ENCODE measurements around the gene TSHZ2. TPM values are rescaled to one million over a fixed set of nuclear protein-coding genes. Genes with fewer than 3 reads are reported as not detected.

Gene TSHZ2
- total RNA-seq, 1 experiment from 2014 or later = 0.20 TPM

- peaks cover 16% of the 10 kb centered on the region for H3K9me3 Mint-ChIP-seq
- no peak overlapping the region for H3K4me3 Mint-ChIP-seq
- ChIA-PET CTCF (interaction anchor here (0.5 kb wide), 1 partner anchor 489 kb away, joined by 3 read pairs; no protein-coding TSS in a partner anchor), POLR2A (no interaction called here)
- H3K27ac Mint-ChIP-seq = no peak overlapping the region
- DNase-seq (ENCODE audit: low spot score) (no peak), ATAC-seq (no peak)
- H3K36me3 Mint-ChIP-seq = no peaks in the 10 kb centered on the region
- peaks cover 7% of the 10 kb centered on the region; the same call in 1 of the 2 replicates for H3K4me1 Mint-ChIP-seq
- H3K27me3 Mint-ChIP-seq (ENCODE audit: low read depth) = no peaks in the 10 kb centered on the region
- TF ChIP-seq, protein P1, sequence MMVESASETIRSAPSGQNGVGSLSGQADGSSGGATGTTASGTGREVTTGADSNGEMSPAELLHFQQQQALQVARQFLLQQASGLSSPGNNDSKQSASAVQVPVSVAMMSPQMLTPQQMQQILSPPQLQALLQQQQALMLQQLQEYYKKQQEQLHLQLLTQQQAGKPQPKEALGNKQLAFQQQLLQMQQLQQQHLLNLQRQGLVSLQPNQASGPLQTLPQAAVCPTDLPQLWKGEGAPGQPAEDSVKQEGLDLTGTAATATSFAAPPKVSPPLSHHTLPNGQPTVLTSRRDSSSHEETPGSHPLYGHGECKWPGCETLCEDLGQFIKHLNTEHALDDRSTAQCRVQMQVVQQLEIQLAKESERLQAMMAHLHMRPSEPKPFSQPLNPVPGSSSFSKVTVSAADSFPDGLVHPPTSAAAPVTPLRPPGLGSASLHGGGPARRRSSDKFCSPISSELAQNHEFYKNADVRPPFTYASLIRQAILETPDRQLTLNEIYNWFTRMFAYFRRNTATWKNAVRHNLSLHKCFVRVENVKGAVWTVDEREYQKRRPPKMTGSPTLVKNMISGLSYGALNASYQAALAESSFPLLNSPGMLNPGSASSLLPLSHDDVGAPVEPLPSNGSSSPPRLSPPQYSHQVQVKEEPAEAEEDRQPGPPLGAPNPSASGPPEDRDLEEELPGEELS (CRISPR knock-in tag; IDR thresholded peaks at IDR 0.05) = no peak
- TF ChIP-seq TP53 (CRISPR knock-in tag; IDR thresholded peaks at IDR 0.05) (no peak), ZNF317 (CRISPR knock-in tag; IDR thresholded peaks at IDR 0.05; ENCODE audit: borderline replicate concordance, low read depth) (no peak), ATF1 (CRISPR knock-in tag; IDR thresholded peaks at IDR 0.05) (no peak), JUN (CRISPR knock-in tag; IDR thresholded peaks at IDR 0.05) (no peak), TEAD1 (CRISPR knock-in tag; IDR thresholded peaks at IDR 0.05) (no peak), ZNF671 (CRISPR knock-in tag; IDR thresholded peaks at IDR 0.05) (no peak), MXD4 (CRISPR knock-in tag; IDR thresholded peaks at IDR 0.05; ENCODE audit: borderline replicate concordance) (no peak), SP1 (CRISPR knock-in tag; conservative IDR thresholded peaks at IDR 0.05) (no peak), OVOL2 (CRISPR knock-in tag; IDR thresholded peaks at IDR 0.05; ENCODE audit: borderline replicate concordance) (no peak), MAX (CRISPR knock-in tag; IDR thresholded peaks at IDR 0.05) (no peak), CREM (CRISPR knock-in tag; IDR thresholded peaks at IDR 0.05) (no peak), STAT6 (CRISPR knock-in tag; conservative IDR thresholded peaks at IDR 0.05; ENCODE audit: low read depth) (no peak), TEAD4 (CRISPR knock-in tag; IDR thresholded peaks at IDR 0.05) (no peak)
- TF ChIP-seq, protein P2, sequence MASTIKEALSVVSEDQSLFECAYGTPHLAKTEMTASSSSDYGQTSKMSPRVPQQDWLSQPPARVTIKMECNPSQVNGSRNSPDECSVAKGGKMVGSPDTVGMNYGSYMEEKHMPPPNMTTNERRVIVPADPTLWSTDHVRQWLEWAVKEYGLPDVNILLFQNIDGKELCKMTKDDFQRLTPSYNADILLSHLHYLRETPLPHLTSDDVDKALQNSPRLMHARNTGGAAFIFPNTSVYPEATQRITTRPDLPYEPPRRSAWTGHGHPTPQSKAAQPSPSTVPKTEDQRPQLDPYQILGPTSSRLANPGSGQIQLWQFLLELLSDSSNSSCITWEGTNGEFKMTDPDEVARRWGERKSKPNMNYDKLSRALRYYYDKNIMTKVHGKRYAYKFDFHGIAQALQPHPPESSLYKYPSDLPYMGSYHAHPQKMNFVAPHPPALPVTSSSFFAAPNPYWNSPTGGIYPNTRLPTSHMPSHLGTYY (CRISPR knock-in tag; IDR thresholded peaks at IDR 0.05) = no peak
- TF ChIP-seq, protein P3, sequence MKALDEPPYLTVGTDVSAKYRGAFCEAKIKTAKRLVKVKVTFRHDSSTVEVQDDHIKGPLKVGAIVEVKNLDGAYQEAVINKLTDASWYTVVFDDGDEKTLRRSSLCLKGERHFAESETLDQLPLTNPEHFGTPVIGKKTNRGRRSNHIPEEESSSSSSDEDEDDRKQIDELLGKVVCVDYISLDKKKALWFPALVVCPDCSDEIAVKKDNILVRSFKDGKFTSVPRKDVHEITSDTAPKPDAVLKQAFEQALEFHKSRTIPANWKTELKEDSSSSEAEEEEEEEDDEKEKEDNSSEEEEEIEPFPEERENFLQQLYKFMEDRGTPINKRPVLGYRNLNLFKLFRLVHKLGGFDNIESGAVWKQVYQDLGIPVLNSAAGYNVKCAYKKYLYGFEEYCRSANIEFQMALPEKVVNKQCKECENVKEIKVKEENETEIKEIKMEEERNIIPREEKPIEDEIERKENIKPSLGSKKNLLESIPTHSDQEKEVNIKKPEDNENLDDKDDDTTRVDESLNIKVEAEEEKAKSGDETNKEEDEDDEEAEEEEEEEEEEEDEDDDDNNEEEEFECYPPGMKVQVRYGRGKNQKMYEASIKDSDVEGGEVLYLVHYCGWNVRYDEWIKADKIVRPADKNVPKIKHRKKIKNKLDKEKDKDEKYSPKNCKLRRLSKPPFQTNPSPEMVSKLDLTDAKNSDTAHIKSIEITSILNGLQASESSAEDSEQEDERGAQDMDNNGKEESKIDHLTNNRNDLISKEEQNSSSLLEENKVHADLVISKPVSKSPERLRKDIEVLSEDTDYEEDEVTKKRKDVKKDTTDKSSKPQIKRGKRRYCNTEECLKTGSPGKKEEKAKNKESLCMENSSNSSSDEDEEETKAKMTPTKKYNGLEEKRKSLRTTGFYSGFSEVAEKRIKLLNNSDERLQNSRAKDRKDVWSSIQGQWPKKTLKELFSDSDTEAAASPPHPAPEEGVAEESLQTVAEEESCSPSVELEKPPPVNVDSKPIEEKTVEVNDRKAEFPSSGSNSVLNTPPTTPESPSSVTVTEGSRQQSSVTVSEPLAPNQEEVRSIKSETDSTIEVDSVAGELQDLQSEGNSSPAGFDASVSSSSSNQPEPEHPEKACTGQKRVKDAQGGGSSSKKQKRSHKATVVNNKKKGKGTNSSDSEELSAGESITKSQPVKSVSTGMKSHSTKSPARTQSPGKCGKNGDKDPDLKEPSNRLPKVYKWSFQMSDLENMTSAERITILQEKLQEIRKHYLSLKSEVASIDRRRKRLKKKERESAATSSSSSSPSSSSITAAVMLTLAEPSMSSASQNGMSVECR (CRISPR knock-in tag; IDR thresholded peaks at IDR 0.05; ENCODE audit: borderline replicate concordance) = no peak
These were observed 454.7 kb downstream of the TSHZ2 start for GRCh38 chr20:53426766-53427312.

All from WTC11 (cell line).